B cell (primary cell): Measurements from ENCODE around the gene EPN2. TPM values are rescaled to one million over a fixed set of nuclear protein-coding genes. Genes with fewer than 3 reads are reported as not detected.

Source experiments
- ATAC-seq: fragments of 200-7000 bp; cut with Tn5 transposase; one replicate; pipeline ENCODE4 v1.10.0; 2021; ENCODE audit warnings: low read depth, mild to moderate bottlenecking, moderate number of reproducible peaks, moderate library complexity
- CTCF ChIA-PET: fragments of 350-600 bp; sonication (Branson Sonifier 250); formaldehyde crosslinking; loops from one replicate; lab custom pipeline; 2021; ENCODE audit warnings: antibody characterized with exemption, inconsistent platforms; lab: Charles Lee
- POLR2A ChIA-PET: fragments of 350-600 bp; sonication (Branson Sonifier 250); formaldehyde crosslinking; loops from one replicate; lab custom pipeline; 2021; ENCODE audit warnings: antibody characterized with exemption; lab: Charles Lee
- DNase-seq: peaks from one replicate; pipeline ENCODE4 v3.0.0; 2013
- H2AFZ ChIP-seq: 2 replicates; pipeline ENCODE4 v1.6.1; 2012; ENCODE audit warnings: mild to moderate bottlenecking, low read depth, low read length; ENCODE audit not compliant: insufficient read depth, poor library complexity, severe bottlenecking
- H3K27ac ChIP-seq, 2 donors: 1 replicate in 1 of 2; 2 replicates in 1 of 2; pipeline ENCODE4 v1.5.1; 2012 to 2013; ENCODE audit warnings: low read length in 2 of 2, mild to moderate bottlenecking in 2 of 2, moderate library complexity in 1 of 2
- H3K27me3 ChIP-seq, 4 experiments: fragments of 200-600 bp in 1 of 4; sonication (generic) in 1 of 4; replicated peaks in 1 of 4; 1 replicate in 2 of 4; 2 replicates in 2 of 4; pipeline versions ENCODE4 v1.6.1 to v1.7.0; 2013 to 2016; ENCODE audit warnings: low read length in 3 of 4, mild to moderate bottlenecking in 2 of 4, mixed read lengths in 1 of 4, moderate library complexity in 1 of 4; ENCODE audit not compliant: insufficient read depth in 4 of 4, control insufficient read depth in 3 of 4; ENCODE audit errors: control extremely low read depth in 1 of 4
- H3K36me3 ChIP-seq, 2 experiments: replicated peaks in 1 of 2; 1 replicate in 1 of 2; 2 replicates in 1 of 2; pipeline versions ENCODE4 v1.6.1 to v1.7.1; 2013; ENCODE audit warnings: low read length in 1 of 2; ENCODE audit not compliant: insufficient read depth in 2 of 2, control insufficient read depth in 1 of 2; ENCODE audit errors: control extremely low read depth in 1 of 2, extremely low read depth in 1 of 2
- H3K4me1 ChIP-seq, 2 donors: fragments of 200-600 bp in 1 of 2; sonication (generic) in 1 of 2; 1 replicate in 1 of 2; 2 replicates in 1 of 2; pipeline versions ENCODE4 v1.5.1 to v1.6.1; 2013 to 2017; ENCODE audit warnings: low read length in 2 of 2; ENCODE audit not compliant: control insufficient read depth in 2 of 2, insufficient read depth in 2 of 2
- H3K4me2 ChIP-seq: replicated peaks from 2 replicates; pipeline ENCODE3; 2012; ENCODE audit warnings: mild to moderate bottlenecking, low read depth, low read length; ENCODE audit not compliant: poor library complexity, severe bottlenecking
- H3K4me3 ChIP-seq, 5 experiments: fragments of 200-600 bp in 1 of 5; sonication (generic) in 1 of 5; 1 replicate in 3 of 5; 2 replicates in 2 of 5; pipeline versions ENCODE4 v1.5.1 to v1.7.0; 2011 to 2016; ENCODE audit warnings: low read length in 4 of 5, mild to moderate bottlenecking in 4 of 5, low read depth in 2 of 5, control low read depth in 1 of 5, moderate library complexity in 1 of 5; ENCODE audit not compliant: insufficient read depth in 1 of 5; ENCODE audit errors: control extremely low read depth in 1 of 5, extremely low read depth in 1 of 5
- H3K79me2 ChIP-seq: fragments of 200-600 bp; sonication (generic); one replicate; pipeline ENCODE4 v1.6.0; 2016; ENCODE audit warnings: low read length; ENCODE audit not compliant: control insufficient read depth, insufficient read depth
- H3K9ac ChIP-seq: fragments of 200-600 bp; sonication (generic); 2 replicates; pipeline ENCODE4 v1.6.1; 2017; ENCODE audit warnings: mild to moderate bottlenecking, low read length, moderate library complexity
- H3K9me3 ChIP-seq, 3 donors: one replicate each; pipeline versions ENCODE4 v1.6.1 to v1.7.1; 2013; ENCODE audit warnings: low read length in 2 of 3; ENCODE audit not compliant: control insufficient read depth in 2 of 3, insufficient read depth in 1 of 3; ENCODE audit errors: control extremely low read depth in 1 of 3
- H4K20me1 ChIP-seq: 2 replicates; pipeline ENCODE4 v1.6.0; 2012; ENCODE audit warnings: mild to moderate bottlenecking, low read length; ENCODE audit not compliant: insufficient read depth, control insufficient read depth, poor library complexity, severe bottlenecking
- H3K27ac Mint-ChIP-seq: one replicate; pipeline ENCODE4 v1.8.0; 2021; ENCODE audit warnings: mixed read lengths
- H3K27me3 Mint-ChIP-seq: one replicate; pipeline ENCODE4 v1.8.0; 2021; ENCODE audit warnings: mixed read lengths
- H3K4me1 Mint-ChIP-seq: one replicate; pipeline ENCODE4 v1.8.0; 2021; ENCODE audit warnings: mixed read lengths
- H3K4me3 Mint-ChIP-seq: one replicate; pipeline ENCODE4 v1.8.0; 2021; ENCODE audit warnings: mixed read lengths
- H3K9me3 Mint-ChIP-seq: one replicate; pipeline ENCODE4 v1.8.0; 2022; ENCODE audit warnings: mixed read lengths; ENCODE audit not compliant: insufficient read depth
- EZH2 ChIP-seq: IDR thresholded peaks from 2 replicates; pipeline ENCODE4 v1.6.1; 2012; ENCODE audit warnings: borderline replicate concordance, low read depth, mild to moderate bottlenecking, moderate library complexity, low read length; ENCODE audit not compliant: insufficient read depth, poor library complexity, severe bottlenecking
- WGBS: methylation state at CpG from one replicate; pipeline ENCODE4 v1.1.5; 2013; ENCODE audit warnings: missing lambda C conversion rate; ENCODE audit not compliant: insufficient coverage; 5-methylcytosine and 5-hydroxymethylcytosine counted together
- intact Hi-C: fragments of 100-400 bp; cut with micrococcal nuclease; formaldehyde crosslinking; loops from one replicate; pipeline ENCODE4 v1.10.0; 2022
- polyA plus RNA-seq: library from polyadenylated mRNA; depleted of rRNA; stranded (reverse); fragments of >200 nt; gene quantifications from 2 replicates; pipeline ENCODE4 v1.2.3, GENCODE V29; 2012
- total RNA-seq, 2 donors: library from RNA; stranded (reverse); fragments of 120-200 nt in 1 of 2; gene quantifications; 1 replicate in 1 of 2; 2 replicates in 1 of 2; pipeline versions ENCODE4 v1.2.3 to v1.2.4, GENCODE V29; 2013 to 2022
- TF ChIP-seq, protein P1 (sequence below): fragments of 200-600 bp; IDR thresholded peaks from one replicate; pipeline ENCODE4 v1.8.0; 2022; ENCODE audit warnings: antibody characterized with exemption, mild to moderate bottlenecking

Gene EPN2
- total and polyA plus RNA-seq, 2 donors (not counting 1 experiment from before 2014, with no cell fraction given): 15.7 to 35.6 TPM

- Histone ChIP-seq H3K9ac (no peak overlapping the region), H3K4me3 (no peak overlapping the region), H3K36me3 (no peaks in the 10 kb centered on the region), H3K27ac (no peak overlapping the region), H2AFZ (no peak overlapping the region), H3K79me2 (peaks cover 5% of the 10 kb centered on the region), H3K4me1 (peaks cover 24 to 27% of the 10 kb centered on the region in 2 donors), H3K27me3 (peaks cover 0 to 6% (median 2%) of the 10 kb centered on the region in 4 experiments), H3K9me3 (no peaks in the 10 kb centered on the region), H4K20me1 (peaks cover 18% of the 10 kb centered on the region), H3K4me2 (peak overlapping the region; percentile 19)
- TF ChIP-seq EZH2: no peak
- TF ChIP-seq, protein P1, sequence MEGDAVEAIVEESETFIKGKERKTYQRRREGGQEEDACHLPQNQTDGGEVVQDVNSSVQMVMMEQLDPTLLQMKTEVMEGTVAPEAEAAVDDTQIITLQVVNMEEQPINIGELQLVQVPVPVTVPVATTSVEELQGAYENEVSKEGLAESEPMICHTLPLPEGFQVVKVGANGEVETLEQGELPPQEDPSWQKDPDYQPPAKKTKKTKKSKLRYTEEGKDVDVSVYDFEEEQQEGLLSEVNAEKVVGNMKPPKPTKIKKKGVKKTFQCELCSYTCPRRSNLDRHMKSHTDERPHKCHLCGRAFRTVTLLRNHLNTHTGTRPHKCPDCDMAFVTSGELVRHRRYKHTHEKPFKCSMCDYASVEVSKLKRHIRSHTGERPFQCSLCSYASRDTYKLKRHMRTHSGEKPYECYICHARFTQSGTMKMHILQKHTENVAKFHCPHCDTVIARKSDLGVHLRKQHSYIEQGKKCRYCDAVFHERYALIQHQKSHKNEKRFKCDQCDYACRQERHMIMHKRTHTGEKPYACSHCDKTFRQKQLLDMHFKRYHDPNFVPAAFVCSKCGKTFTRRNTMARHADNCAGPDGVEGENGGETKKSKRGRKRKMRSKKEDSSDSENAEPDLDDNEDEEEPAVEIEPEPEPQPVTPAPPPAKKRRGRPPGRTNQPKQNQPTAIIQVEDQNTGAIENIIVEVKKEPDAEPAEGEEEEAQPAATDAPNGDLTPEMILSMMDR: no peak
- H3K27me3 Mint-ChIP-seq: no peaks in the 10 kb centered on the region
- intact Hi-C loops: loop anchor here (1.0 kb wide), 1 partner anchor 35 kb away; no protein-coding TSS in a partner anchor
- POLR2A ChIA-PET: no interaction called here
- peaks cover 41% of the 10 kb centered on the region for H3K4me1 Mint-ChIP-seq
- WGBS: 67% methylated on average over 13 of the region's 13 CpGs
- H3K27ac Mint-ChIP-seq: peak overlapping the region; percentile 88
- H3K4me3 Mint-ChIP-seq: peak overlapping the region; percentile 38
- CTCF ChIA-PET: interaction anchor here (0.7 to 2.0 kb wide), 2 partner anchors 10 to 67 kb away, joined by 3 to 7 read pairs; no protein-coding TSS in a partner anchor
- H3K9me3 Mint-ChIP-seq: no peaks in the 10 kb centered on the region
- DNase-seq (peak; percentile 71), ATAC-seq (peak; percentile 90)
Measured at GRCh38 chr17:19270704-19271611, 33.8 kb downstream of the EPN2 start.
